HG02870 (cell line): ENCODE measurements around the gene FRMD8.
A peak's percentile ranks its signal among the peaks of the same experiment; 100 is the strongest.
"Not testable (repeated sequence)": the region's sequence is repeated elsewhere in the genome, so short reads cannot be mapped to it uniquely, and the experiment has no call there.

Experiments
- ATAC-seq: cut with Tn5 transposase; IDR thresholded peaks from one replicate; pipeline ENCODE4 v1.9.1; 2021; ENCODE audit warnings: mild to moderate bottlenecking, moderate library complexity; ENCODE audit not compliant: unreplicated experiment

FRMD8 gene

DNA sequence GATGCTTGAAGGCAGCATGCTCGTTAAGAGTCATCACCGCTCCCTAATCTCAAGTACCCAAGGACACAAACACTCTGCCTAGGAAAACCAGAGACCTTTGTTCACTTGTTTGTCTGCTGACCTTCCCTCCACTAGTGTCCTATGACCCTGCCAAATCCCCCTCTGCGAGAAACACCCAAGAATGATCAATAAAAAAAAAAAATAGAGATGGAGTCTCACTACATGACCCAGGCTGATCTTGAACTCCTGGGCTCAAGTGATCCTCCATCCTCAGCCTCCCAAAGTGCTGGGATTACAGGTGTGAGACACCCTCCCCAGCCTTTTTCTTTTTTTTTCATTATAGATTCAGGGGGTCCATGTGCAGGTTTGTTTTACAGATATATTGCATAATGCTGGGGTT, 65.8 kb downstream of the FRMD8 start:
- not testable (repeated sequence) for ATAC-seq

DNA sequence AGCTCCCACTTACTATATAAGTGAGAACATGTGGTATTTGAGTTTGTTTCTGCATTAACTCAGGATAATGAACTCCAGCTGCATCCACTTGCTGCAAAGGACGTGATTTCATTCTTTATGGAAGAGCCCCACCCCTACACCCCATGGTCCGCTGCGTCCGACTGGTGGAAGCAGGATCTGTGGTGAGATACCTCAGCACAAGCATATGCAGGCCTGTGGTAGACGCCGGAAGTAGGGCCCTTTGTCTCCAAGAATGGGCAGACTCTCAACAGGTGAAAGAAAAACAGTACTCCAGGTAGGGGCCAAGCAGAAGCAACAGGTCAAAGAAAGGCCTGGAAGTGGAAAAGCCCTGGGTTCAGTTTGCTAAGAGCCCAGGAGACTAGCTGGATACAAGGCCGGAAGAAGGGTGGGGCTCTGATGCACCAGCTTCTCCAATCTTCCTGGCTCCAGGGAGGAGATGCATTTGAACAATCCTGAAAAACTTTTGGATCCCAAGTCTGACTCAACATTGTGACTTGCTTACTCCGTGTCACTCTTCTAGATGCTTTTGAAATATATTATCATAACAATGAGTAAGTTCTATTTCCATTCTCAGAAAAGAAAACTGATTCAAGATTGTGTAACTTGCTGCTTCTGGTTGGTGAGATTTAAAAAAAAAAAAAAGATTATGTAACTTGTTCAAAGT, 66.5 kb downstream of the FRMD8 start:
- ATAC-seq: no peak

DNA sequence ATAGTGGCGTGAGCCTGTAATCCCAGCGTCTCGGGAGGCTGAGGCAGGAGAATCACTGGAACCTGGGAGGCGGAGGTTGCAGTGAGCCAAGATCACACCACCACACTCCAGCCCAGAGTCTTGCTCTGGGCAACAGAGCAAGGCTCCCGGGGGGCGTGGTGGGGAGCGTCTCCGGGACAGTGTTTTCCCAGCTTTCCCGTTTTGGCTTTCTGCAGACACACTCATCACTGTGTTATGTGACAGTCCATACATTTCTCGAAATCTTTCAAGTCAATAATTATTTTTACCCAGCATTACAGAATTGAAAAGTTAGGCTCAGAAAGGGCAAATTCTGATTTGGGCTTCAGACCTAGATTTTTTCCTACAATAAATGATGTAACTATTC, 67.9 kb downstream of the FRMD8 start:
- ATAC-seq: no peak

DNA sequence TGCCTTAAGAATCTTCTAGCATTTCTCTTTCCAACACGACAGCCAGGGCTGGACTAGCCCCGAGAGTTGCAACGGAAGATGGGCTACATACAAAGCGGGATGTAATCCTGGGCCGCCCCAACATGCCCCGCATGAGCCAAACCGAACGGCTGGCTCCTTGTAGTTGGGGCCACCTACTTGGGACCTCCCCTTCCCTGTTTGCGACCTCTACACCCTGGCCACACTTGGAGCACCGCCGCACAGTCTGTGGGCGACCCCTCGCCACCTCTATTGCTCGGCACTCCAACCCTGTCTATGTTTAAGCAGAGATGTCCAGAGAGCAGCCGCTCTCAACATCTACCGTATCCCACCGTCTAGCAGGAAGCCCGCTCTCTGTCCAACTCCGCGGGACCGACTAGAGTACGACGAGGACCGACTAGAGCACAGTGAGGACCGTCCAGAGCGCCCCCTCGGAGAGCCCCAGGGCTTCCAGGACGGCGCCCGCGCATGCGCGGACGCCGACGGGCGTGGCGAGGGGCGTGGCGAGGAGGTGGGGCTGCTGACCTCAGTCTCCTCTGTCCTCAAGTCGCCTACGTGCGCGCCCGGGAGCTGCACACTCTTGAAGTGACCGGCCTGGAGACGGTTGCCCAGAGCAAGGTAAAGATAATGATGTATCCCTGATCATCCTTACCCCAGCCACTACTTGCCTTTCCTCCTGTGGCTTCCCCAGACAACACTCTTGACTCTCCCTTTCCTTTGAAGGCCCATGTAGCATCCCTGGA, 68.4 kb downstream of the FRMD8 start:
- ATAC-seq: peak; percentile 81

DNA sequence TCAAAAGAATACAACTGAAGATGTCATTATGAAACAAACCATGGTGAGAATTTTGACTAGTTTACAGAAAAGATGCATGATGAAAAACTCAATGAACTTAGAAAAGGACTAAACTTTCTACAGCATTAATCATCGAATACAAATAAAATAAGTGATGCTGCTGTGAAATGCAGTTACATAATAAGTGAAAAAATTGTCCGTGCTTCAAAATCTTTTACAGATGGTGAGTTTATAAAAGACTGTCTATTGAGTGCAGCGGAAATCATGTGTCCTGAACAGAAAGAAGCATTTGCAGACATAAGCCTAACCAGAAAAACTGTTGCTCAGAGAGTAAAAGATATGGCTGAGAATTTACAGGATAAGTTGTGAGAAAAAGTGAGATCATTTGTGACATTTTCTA, 70.0 kb downstream of the FRMD8 start:
- ATAC-seq: no peak

DNA sequence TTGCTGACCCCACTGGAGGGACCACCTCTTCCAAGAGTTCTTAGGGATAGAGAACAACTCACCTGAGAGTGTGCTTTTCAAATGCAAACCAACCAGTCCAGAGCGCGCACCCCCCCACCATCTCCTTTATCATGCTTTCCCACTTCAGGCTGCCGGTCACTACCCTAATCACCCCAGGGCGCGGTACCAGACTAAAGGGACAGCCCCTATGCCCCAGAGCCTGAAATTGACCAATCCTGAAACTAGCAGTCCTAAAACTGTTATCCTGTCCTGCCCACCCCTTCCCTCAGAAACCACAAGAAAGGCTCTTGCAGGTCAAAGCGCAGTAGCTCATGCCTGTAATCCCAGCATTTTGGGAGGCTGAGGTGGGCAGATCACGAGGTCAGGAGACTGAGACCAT, 73.1 kb downstream of the FRMD8 start:
- ATAC-seq: no peak
